HEK293 (cell line): ENCODE data around the gene KIF5A.

Source experiments
- CTCF ChIA-PET: fragments of 350-600 bp; formaldehyde crosslinking; extraction: SDS; loops from one replicate; lab custom pipeline; 2021; ENCODE audit warnings: antibody characterized with exemption; lab: Yijun Ruan, JAX
- POLR2A ChIA-PET: fragments of 300-600 bp; formaldehyde crosslinking; extraction: SDS; loops from one replicate; lab custom pipeline; 2020; ENCODE audit warnings: antibody characterized with exemption, inconsistent platforms; lab: Yijun Ruan, JAX
- H3K27ac ChIP-seq: fragments of 200-500 bp; sonication (Bioruptor generic); 2 replicates; pipeline ENCODE4 v1.5.1; 2014; ENCODE audit warnings: low read depth, low read length, control low read depth, inconsistent platforms; ENCODE audit errors: extremely low read depth
- H3K36me3 ChIP-seq, 2 experiments: fragments of 200-500 bp in 1 of 2; sonication (Bioruptor generic) in 1 of 2; 1 replicate in 1 of 2; 2 replicates in 1 of 2; pipeline ENCODE4 v1.5.1; 2014 to 2017; ENCODE audit warnings: inconsistent platforms in 2 of 2, low read length in 2 of 2; ENCODE audit not compliant: control insufficient read depth in 2 of 2, insufficient read depth in 1 of 2
- H3K4me1 ChIP-seq: fragments of 200-500 bp; sonication (Bioruptor generic); 2 replicates; pipeline ENCODE4 v1.5.1; 2014; ENCODE audit warnings: mild to moderate bottlenecking, low read length, inconsistent platforms; ENCODE audit not compliant: control insufficient read depth, insufficient read depth
- H3K4me3 ChIP-seq: 2 replicates; pipeline ENCODE4 v1.5.1; 2011; ENCODE audit warnings: low read depth, mild to moderate bottlenecking, control low read depth, low read length, moderate library complexity
- H3K9me3 ChIP-seq: fragments of 200-500 bp; sonication (Bioruptor generic); 2 replicates; pipeline ENCODE4 v1.5.1; 2014; ENCODE audit warnings: low read depth, low read length, inconsistent platforms; ENCODE audit not compliant: control insufficient read depth, insufficient read depth
- AEBP2 ChIP-seq: fragments of 450-650 bp; formaldehyde crosslinking; IDR thresholded peaks from 2 replicates; pipeline ENCODE4 v1.5.1; 2016; ENCODE audit warnings: missing biosample characterization, missing genetic modification characterization, borderline replicate concordance
- HIC1 ChIP-seq: fragments of 450-650 bp; formaldehyde crosslinking; IDR thresholded peaks from 2 replicates; pipeline ENCODE4 v1.5.1; 2016; ENCODE audit warnings: missing biosample characterization, missing genetic modification characterization
- KLF1 ChIP-seq: fragments of 450-650 bp; formaldehyde crosslinking; IDR thresholded peaks from 2 replicates; pipeline ENCODE4 v1.5.1; 2016; ENCODE audit warnings: missing biosample characterization, missing genetic modification characterization
- KLF16 ChIP-seq: fragments of 450-650 bp; formaldehyde crosslinking; IDR thresholded peaks from 2 replicates; pipeline ENCODE4 v1.5.1; 2017; ENCODE audit warnings: missing biosample characterization, missing genetic modification characterization
- ZBTB17 ChIP-seq: fragments of 450-650 bp; formaldehyde crosslinking; IDR thresholded peaks from 2 replicates; pipeline ENCODE4 v1.5.1; 2016; ENCODE audit warnings: missing biosample characterization, missing genetic modification characterization
- ZNF26 ChIP-seq: fragments of 450-650 bp; formaldehyde crosslinking; IDR thresholded peaks from 2 replicates; pipeline ENCODE4 v1.5.1; 2016; ENCODE audit warnings: missing biosample characterization, missing genetic modification characterization
- ZNF311 ChIP-seq: fragments of 450-650 bp; formaldehyde crosslinking; IDR thresholded peaks from 2 replicates; pipeline ENCODE4 v1.5.1; 2017; ENCODE audit warnings: missing biosample characterization, missing genetic modification characterization, borderline replicate concordance
- ZNF366 ChIP-seq: fragments of 450-650 bp; formaldehyde crosslinking; conservative IDR thresholded peaks from 2 replicates; pipeline ENCODE4 v1.5.1; 2016; ENCODE audit warnings: missing biosample characterization, missing genetic modification characterization
- ZNF37A ChIP-seq: fragments of 450-650 bp; IDR thresholded peaks from 2 replicates; pipeline ENCODE4 v1.5.1; 2018; ENCODE audit warnings: missing biosample characterization, missing genetic modification characterization
- ZNF391 ChIP-seq: fragments of 450-650 bp; formaldehyde crosslinking; IDR thresholded peaks from 2 replicates; pipeline ENCODE4 v1.5.1; 2016; ENCODE audit warnings: low read depth, missing biosample characterization, missing genetic modification characterization, borderline replicate concordance
- ZNF560 ChIP-seq: fragments of 450-650 bp; formaldehyde crosslinking; IDR thresholded peaks from 2 replicates; pipeline ENCODE4 v1.5.1; 2017; ENCODE audit warnings: missing biosample characterization, missing genetic modification characterization, borderline replicate concordance
- ZNF580 ChIP-seq: fragments of 450-650 bp; formaldehyde crosslinking; IDR thresholded peaks from 2 replicates; pipeline ENCODE4 v1.5.1; 2016; ENCODE audit warnings: missing biosample characterization, missing genetic modification characterization
- ZNF600 ChIP-seq: fragments of 450-650 bp; formaldehyde crosslinking; IDR thresholded peaks from 2 replicates; pipeline ENCODE4 v1.5.1; 2016; ENCODE audit warnings: missing biosample characterization, missing genetic modification characterization
- ZNF623 ChIP-seq: fragments of 450-650 bp; formaldehyde crosslinking; IDR thresholded peaks from 2 replicates; pipeline ENCODE4 v1.5.1; 2016; ENCODE audit warnings: missing biosample characterization, missing genetic modification characterization
- ZNF660 ChIP-seq: fragments of 450-650 bp; IDR thresholded peaks from 2 replicates; pipeline ENCODE4 v1.5.1; 2018; ENCODE audit warnings: missing biosample characterization, mild to moderate bottlenecking, missing genetic modification characterization
- ZSCAN16 ChIP-seq: fragments of 450-650 bp; formaldehyde crosslinking; IDR thresholded peaks from 2 replicates; pipeline ENCODE4 v1.5.1; 2016; ENCODE audit warnings: missing biosample characterization, missing genetic modification characterization
- ZXDB ChIP-seq: fragments of 450-650 bp; formaldehyde crosslinking; IDR thresholded peaks from 2 replicates; pipeline ENCODE4 v1.5.1; 2016; ENCODE audit warnings: missing biosample characterization, missing genetic modification characterization
- TF ChIP-seq, protein P1 (sequence below): IDR thresholded peaks from 2 replicates; pipeline ENCODE4 v1.6.1; 2011; ENCODE audit warnings: mild to moderate bottlenecking, low read depth, low read length, borderline replicate concordance

The KIF5A gene

GRCh38 chr12:57625261-57626032 is 75.6 kb downstream of the KIF5A start:
- POLR2A ChIA-PET, result no interaction called here
- H3K4me3 ChIP-seq, result no peak overlapping the region
- TF ChIP-seq ZNF366 (tag by site-specific recombination) (no peak), ZNF26 (tag by site-specific recombination) (no peak), KLF1 (tag by site-specific recombination) (no peak), HIC1 (tag by site-specific recombination) (no peak), ZNF580 (no peak), ZSCAN16 (tag by site-specific recombination) (no peak), ZNF311 (no peak), KLF16 (tag by site-specific recombination) (no peak), ZNF600 (tag by site-specific recombination) (no peak), ZNF37A (tag by site-specific recombination) (no peak), ZNF560 (tag by site-specific recombination) (no peak), ZXDB (tag by site-specific recombination) (no peak), ZNF623 (tag by site-specific recombination) (no peak), ZNF660 (tag by site-specific recombination) (no peak), AEBP2 (tag by site-specific recombination) (no peak), ZBTB17 (tag by site-specific recombination) (no peak), ZNF391 (no peak)
- TF ChIP-seq, protein P1, sequence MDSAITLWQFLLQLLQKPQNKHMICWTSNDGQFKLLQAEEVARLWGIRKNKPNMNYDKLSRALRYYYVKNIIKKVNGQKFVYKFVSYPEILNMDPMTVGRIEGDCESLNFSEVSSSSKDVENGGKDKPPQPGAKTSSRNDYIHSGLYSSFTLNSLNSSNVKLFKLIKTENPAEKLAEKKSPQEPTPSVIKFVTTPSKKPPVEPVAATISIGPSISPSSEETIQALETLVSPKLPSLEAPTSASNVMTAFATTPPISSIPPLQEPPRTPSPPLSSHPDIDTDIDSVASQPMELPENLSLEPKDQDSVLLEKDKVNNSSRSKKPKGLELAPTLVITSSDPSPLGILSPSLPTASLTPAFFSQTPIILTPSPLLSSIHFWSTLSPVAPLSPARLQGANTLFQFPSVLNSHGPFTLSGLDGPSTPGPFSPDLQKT, result no peak
- TF ChIP-seq, all 188 proteins: peak for 0
- H3K9me3 ChIP-seq, result no peaks in the 10 kb centered on the region
- H3K4me1 ChIP-seq, result no peaks in the 10 kb centered on the region
- H3K27ac ChIP-seq, result no peak overlapping the region
- peaks cover 0 to 47% of the 10 kb centered on the region in 2 experiments; a peak in 1 of 3 replicates for H3K36me3 ChIP-seq
- CTCF ChIA-PET, result interaction anchor here (0.8 to 1.3 kb wide), 6 partner anchors 18 to 43 kb away, joined by 4 to 7 read pairs (median 5); no protein-coding TSS in a partner anchor
